Mesenchymal stem cell (in vitro differentiated cells and primary cell): ENCODE data around the gene TRIM37.

Experiments
- DNase-seq: peaks from one replicate; pipeline ENCODE4 v3.0.0-alpha.2; 2013
- H2AFZ ChIP-seq: one replicate; pipeline ENCODE4 v1.6.1; 2013; ENCODE audit warnings: low read depth, mild to moderate bottlenecking, control low read depth, inconsistent platforms, low read length, moderate library complexity
- H2AK5ac ChIP-seq: 2 replicates; pipeline ENCODE4 v1.6.1; 2013; ENCODE audit warnings: low read length, moderate library complexity, mild to moderate bottlenecking, inconsistent platforms; ENCODE audit not compliant: severe bottlenecking
- H2BK120ac ChIP-seq: one replicate; pipeline ENCODE4 v1.6.1; 2013; ENCODE audit warnings: low read depth, mild to moderate bottlenecking, inconsistent platforms, low read length, moderate library complexity
- H2BK12ac ChIP-seq, 2 experiments: one replicate each; pipeline ENCODE4 v1.6.1; 2013; ENCODE audit warnings: inconsistent platforms in 2 of 2, low read length in 2 of 2, mild to moderate bottlenecking in 2 of 2, moderate library complexity in 2 of 2, control low read depth in 1 of 2
- H2BK15ac ChIP-seq: one replicate; pipeline ENCODE4 v1.6.1; 2013; ENCODE audit warnings: mild to moderate bottlenecking, low read depth, inconsistent platforms; ENCODE audit not compliant: poor library complexity, severe bottlenecking
- H2BK5ac ChIP-seq: 2 replicates; pipeline ENCODE4 v1.6.1; 2013; ENCODE audit warnings: low read depth, mild to moderate bottlenecking, low read length, control low read depth, inconsistent platforms; ENCODE audit not compliant: poor library complexity, severe bottlenecking
- H3K14ac ChIP-seq, 2 experiments: one replicate each; pipeline ENCODE4 v1.6.1; 2013; ENCODE audit warnings: inconsistent platforms in 2 of 2, low read length in 2 of 2, control low read depth in 1 of 2, mild to moderate bottlenecking in 1 of 2, moderate library complexity in 1 of 2
- H3K18ac ChIP-seq, 2 experiments: one replicate each; pipeline ENCODE4 v1.6.1; 2013; ENCODE audit warnings: inconsistent platforms in 2 of 2, low read length in 2 of 2, control low read depth in 1 of 2, low read depth in 1 of 2, mild to moderate bottlenecking in 1 of 2
- H3K23ac ChIP-seq, 2 experiments: one replicate each; pipeline ENCODE4 v1.6.1; 2013; ENCODE audit warnings: inconsistent platforms in 2 of 2, low read length in 2 of 2, mild to moderate bottlenecking in 2 of 2, moderate library complexity in 2 of 2, control low read depth in 1 of 2
- H3K27ac ChIP-seq: 2 replicates; pipeline ENCODE4 v1.5.1; 2013; ENCODE audit warnings: mild to moderate bottlenecking, moderate library complexity, low read length, control low read depth, inconsistent platforms; ENCODE audit not compliant: poor library complexity, severe bottlenecking
- H3K27me3 ChIP-seq, 2 experiments: 2 replicates each; pipeline versions ENCODE4 v1.6.1 to v1.7.0; 2013; ENCODE audit warnings: low read length in 2 of 2, mild to moderate bottlenecking in 2 of 2, moderate library complexity in 2 of 2, control low read depth in 1 of 2, inconsistent platforms in 1 of 2; ENCODE audit not compliant: control insufficient read depth in 1 of 2, insufficient read depth in 1 of 2
- H3K36me3 ChIP-seq, 2 experiments: 2 replicates each; pipeline versions ENCODE4 v1.6.1 to v1.7.0; 2013; ENCODE audit warnings: low read length in 2 of 2, control low read depth in 1 of 2, inconsistent platforms in 1 of 2, low read depth in 1 of 2, mild to moderate bottlenecking in 1 of 2; ENCODE audit not compliant: insufficient read depth in 2 of 2, control insufficient read depth in 1 of 2
- H3K4ac ChIP-seq, 2 experiments: one replicate each; pipeline ENCODE4 v1.6.1; 2013; ENCODE audit warnings: inconsistent platforms in 2 of 2, low read length in 2 of 2, mild to moderate bottlenecking in 2 of 2, moderate library complexity in 2 of 2, control low read depth in 1 of 2, low read depth in 1 of 2
- H3K4me1 ChIP-seq: 2 replicates; pipeline ENCODE4 v1.6.1; 2013; ENCODE audit warnings: low read depth, low read length, control low read depth; ENCODE audit not compliant: control insufficient read depth, insufficient read depth
- H3K4me2 ChIP-seq: 2 replicates; pipeline ENCODE4 v1.6.1; 2013; ENCODE audit warnings: low read length, mild to moderate bottlenecking, inconsistent platforms; ENCODE audit not compliant: poor library complexity, severe bottlenecking
- H3K4me3 ChIP-seq, 2 experiments: 2 replicates each; pipeline versions ENCODE4 v1.5.1 to v1.7.0; 2013; ENCODE audit warnings: low read length in 2 of 2, mild to moderate bottlenecking in 2 of 2, control low read depth in 1 of 2, low read depth in 1 of 2; ENCODE audit not compliant: insufficient read depth in 1 of 2
- H3K79me1 ChIP-seq: replicated peaks from 2 replicates; pipeline ENCODE4 v1.6.1; 2013; ENCODE audit warnings: mild to moderate bottlenecking, control low read depth, low read length, inconsistent platforms; ENCODE audit not compliant: poor library complexity, severe bottlenecking
- H3K9ac ChIP-seq: 2 replicates; pipeline ENCODE4 v1.7.0; 2013; ENCODE audit warnings: mild to moderate bottlenecking, low read length, moderate library complexity
- H3K9me3 ChIP-seq: 2 replicates; pipeline ENCODE4 v1.7.0; 2013; ENCODE audit warnings: mild to moderate bottlenecking, low read length; ENCODE audit not compliant: control insufficient read depth
- H4K8ac ChIP-seq: one replicate; pipeline ENCODE4 v1.6.1; 2013; ENCODE audit warnings: inconsistent platforms, mild to moderate bottlenecking, low read length, moderate library complexity
- H4K91ac ChIP-seq: one replicate; pipeline ENCODE4 v1.6.1; 2013; ENCODE audit warnings: mild to moderate bottlenecking, low read length, inconsistent platforms
- WGBS: methylation state at CpG from one replicate; pipeline ENCODE4 v1.1.7; 2013; ENCODE audit warnings: mixed read lengths; 5-methylcytosine and 5-hydroxymethylcytosine counted together

The TRIM37 gene

DNA sequence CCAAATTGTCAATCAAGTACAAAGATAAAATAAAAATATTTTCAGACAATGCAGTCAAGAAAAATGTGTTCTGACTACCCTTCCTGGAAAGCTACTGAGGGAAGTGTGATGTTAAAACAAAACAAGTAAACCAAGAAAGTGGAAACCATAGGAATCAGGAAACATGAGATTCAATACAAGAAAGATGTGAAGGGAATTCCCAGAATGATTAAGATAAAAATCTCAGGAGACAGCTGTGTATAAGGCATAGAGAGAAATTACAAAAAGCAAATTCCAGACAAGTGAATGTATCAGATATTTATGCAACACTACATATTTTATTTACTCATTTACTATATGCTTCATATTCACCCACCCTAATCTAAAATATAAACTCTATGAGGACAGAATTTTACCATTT is 32.2 kb downstream of the TRIM37 start:
- H3K27ac ChIP-seq = no peak overlapping the region
- H3K4me3 ChIP-seq = no peak overlapping the region
- H3K9ac ChIP-seq = no peak overlapping the region
- H2BK120ac ChIP-seq = no peak overlapping the region
- H4K8ac ChIP-seq = no peak overlapping the region
- no peak overlapping the region for H3K4me2 ChIP-seq
- no peak overlapping the region for H4K91ac ChIP-seq
- H3K4ac ChIP-seq = no peak overlapping the region
- H2AFZ ChIP-seq = no peak overlapping the region
- H2BK5ac ChIP-seq = no peak overlapping the region
- H3K18ac ChIP-seq = no peak overlapping the region
- peaks cover 14 to 74% of the 10 kb centered on the region in 2 experiments for H3K36me3 ChIP-seq
- H3K79me1 ChIP-seq = peaks cover 7% of the 10 kb centered on the region
- H2AK5ac ChIP-seq = no peak overlapping the region
- no peak overlapping the region for H3K23ac ChIP-seq
- H3K9me3 ChIP-seq = no peaks in the 10 kb centered on the region
- H3K14ac ChIP-seq = no peak overlapping the region
- H3K4me1 ChIP-seq = no peaks in the 10 kb centered on the region
- H3K27me3 ChIP-seq = no peaks in the 10 kb centered on the region
- peak; percentile 33 for DNase-seq
- H2BK12ac ChIP-seq = no peak overlapping the region
- no peak overlapping the region for H2BK15ac ChIP-seq

DNA sequence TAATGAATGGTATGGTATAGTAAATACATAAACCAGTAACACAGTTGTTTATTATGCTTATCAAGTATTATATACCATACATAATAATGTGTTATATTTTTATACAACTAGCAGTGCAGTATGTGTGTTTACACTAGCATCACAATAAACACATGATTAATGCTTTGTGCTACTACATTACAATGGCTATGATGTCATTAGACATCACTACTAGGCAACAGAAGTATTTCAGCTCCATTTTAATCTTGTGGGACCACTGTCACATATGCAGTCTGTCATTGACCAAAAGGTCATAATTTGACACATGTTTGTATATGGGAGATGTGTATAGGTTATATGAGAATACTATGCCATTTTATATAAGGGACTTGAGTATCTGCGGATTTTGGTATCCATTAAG is 32.7 kb downstream of the TRIM37 start:
- no peaks in the 10 kb centered on the region for H3K4me1 ChIP-seq
- no peak overlapping the region for H2BK12ac ChIP-seq
- peaks cover 7% of the 10 kb centered on the region for H3K79me1 ChIP-seq
- no peak overlapping the region for H2BK120ac ChIP-seq
- DNase-seq = no peak
- no peak overlapping the region for H3K4me2 ChIP-seq
- H3K14ac ChIP-seq = no peak overlapping the region
- no peak overlapping the region for H4K8ac ChIP-seq
- H2BK5ac ChIP-seq = no peak overlapping the region
- H3K4ac ChIP-seq = no peak overlapping the region
- no peaks in the 10 kb centered on the region for H3K27me3 ChIP-seq
- WGBS = 100% methylated on average over 1 of the region's 1 CpG
- no peak overlapping the region for H4K91ac ChIP-seq
- H2AK5ac ChIP-seq = no peak overlapping the region
- no peak overlapping the region for H3K18ac ChIP-seq
- no peak overlapping the region for H3K27ac ChIP-seq
- H3K36me3 ChIP-seq = peaks cover 16 to 72% of the 10 kb centered on the region in 2 experiments
- H3K23ac ChIP-seq = no peak overlapping the region
- H3K9ac ChIP-seq = no peak overlapping the region
- H2BK15ac ChIP-seq = no peak overlapping the region
- H3K4me3 ChIP-seq = no peak overlapping the region
- H2AFZ ChIP-seq = no peak overlapping the region
- H3K9me3 ChIP-seq = no peaks in the 10 kb centered on the region

DNA sequence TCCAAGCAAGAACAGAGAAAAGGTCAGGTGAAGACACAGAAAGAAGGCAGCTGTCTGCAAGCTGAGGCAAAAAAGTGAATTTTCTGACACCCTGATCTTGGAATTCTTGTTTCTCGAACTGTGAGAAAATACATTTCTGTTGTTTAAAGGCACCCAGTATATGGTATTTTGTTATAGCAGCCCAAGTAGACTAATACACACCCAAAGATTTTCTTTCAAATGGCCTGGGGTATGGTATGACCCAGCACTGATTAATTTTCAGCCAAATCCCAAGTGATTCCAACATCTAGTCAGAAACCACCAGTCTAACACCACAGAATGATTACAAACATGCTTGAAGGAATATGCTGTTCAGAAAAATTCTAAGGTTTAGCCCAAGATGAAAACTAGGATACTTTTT is 36.8 kb downstream of the TRIM37 start:
- Histone ChIP-seq H4K91ac (no peak overlapping the region), H3K79me1 (peaks cover 7% of the 10 kb centered on the region)
- no CpG with 5 or more reads among the region's 1 CpG for WGBS

DNA sequence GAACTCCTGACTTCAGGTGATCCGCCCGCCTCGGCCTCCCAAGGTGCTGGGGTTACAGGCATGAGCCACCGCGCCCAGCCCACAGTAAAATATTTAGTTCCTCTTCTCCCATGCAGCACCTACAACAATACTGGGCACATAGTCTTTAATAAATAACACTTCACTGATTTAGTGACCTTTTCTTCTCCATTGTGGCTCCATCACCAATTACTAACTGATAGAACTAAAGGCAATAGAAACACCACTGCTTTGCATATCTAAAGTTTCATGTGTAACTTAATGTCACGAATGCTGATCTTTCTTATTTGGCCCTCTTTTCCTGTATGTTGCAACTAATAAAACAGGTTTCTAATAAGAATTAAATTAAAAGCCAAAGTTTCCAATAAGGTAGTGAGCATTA is 38.9 kb downstream of the TRIM37 start:
- Histone ChIP-seq H3K79me1 (peaks cover 13% of the 10 kb centered on the region), H3K36me3 (peaks cover 19 to 74% of the 10 kb centered on the region in 2 experiments), H2AK5ac (no peak overlapping the region), H2BK5ac (no peak overlapping the region), H3K14ac (no peak overlapping the region), H3K9me3 (no peaks in the 10 kb centered on the region), H3K4ac (no peak overlapping the region), H4K91ac (no peak overlapping the region), H3K18ac (no peak overlapping the region), H2AFZ (no peak overlapping the region), H4K8ac (no peak overlapping the region), H3K27ac (no peak overlapping the region), H3K27me3 (no peaks in the 10 kb centered on the region), H3K4me2 (no peak overlapping the region), H3K4me1 (no peaks in the 10 kb centered on the region), H2BK120ac (no peak overlapping the region), H2BK15ac (no peak overlapping the region), H3K9ac (no peak overlapping the region), H3K23ac (no peak overlapping the region), H2BK12ac (no peak overlapping the region), H3K4me3 (no peak overlapping the region)
- no peak for DNase-seq
- 97% methylated on average over 6 of the region's 6 CpGs for WGBS

More for the DNA sequence above, 36.8 kb downstream of the TRIM37 start:
- H2BK120ac ChIP-seq = no peak overlapping the region
- no peak overlapping the region for H3K4ac ChIP-seq
- H3K27ac ChIP-seq = no peak overlapping the region
- H2AFZ ChIP-seq = no peak overlapping the region
- no peak overlapping the region for H3K23ac ChIP-seq
- no peak overlapping the region for H2AK5ac ChIP-seq
- no peak overlapping the region for H3K9ac ChIP-seq
- H2BK12ac ChIP-seq = no peak overlapping the region
- H3K9me3 ChIP-seq = no peaks in the 10 kb centered on the region
- no peak overlapping the region for H2BK15ac ChIP-seq
- H3K18ac ChIP-seq = no peak overlapping the region
- H3K14ac ChIP-seq = no peak overlapping the region
- no peaks in the 10 kb centered on the region for H3K27me3 ChIP-seq
- no peak overlapping the region for H3K4me3 ChIP-seq
- H3K36me3 ChIP-seq = peaks cover 14 to 76% of the 10 kb centered on the region in 2 experiments
- H3K4me1 ChIP-seq = no peaks in the 10 kb centered on the region
- no peak for DNase-seq
- H3K4me2 ChIP-seq = no peak overlapping the region
- no peak overlapping the region for H2BK5ac ChIP-seq
- H4K8ac ChIP-seq = no peak overlapping the region
